NCI-H2196 treated with DMSO at 0.1 percent for 48 hours (cell line): ENCODE results near the gene TCTN1.
"Not testable (repeated sequence)": the region's sequence is repeated elsewhere in the genome, so short reads cannot be mapped to it uniquely, and the experiment has no call there.

Experiments used
- DNase-seq: peaks from one replicate; lab custom pipeline; 2025; ENCODE audit not compliant: unreplicated experiment; lab: John Stamatoyannopoulos, UW

The TCTN1 gene

GRCh38 chr12:110585231-110585799 is 28.6 kb upstream of the TCTN1 start:
- DNase-seq: no peak

- DNase-seq: not testable (repeated sequence)
Observed at GRCh38 chr12:110587102-110587501, 26.8 kb upstream of the TCTN1 start.

GRCh38 chr12:110590059-110590458 is 23.9 kb upstream of the TCTN1 start:
- no peak for DNase-seq

GRCh38 chr12:110590806-110591326 is 23.1 kb upstream of the TCTN1 start:
- no peak for DNase-seq

- no peak for DNase-seq
Observed at GRCh38 chr12:110591451-110592051, 22.4 kb upstream of the TCTN1 start.

- DNase-seq: no peak
Observed at GRCh38 chr12:110592078-110592477, 21.9 kb upstream of the TCTN1 start.

GRCh38 chr12:110592919-110593318 is 21.0 kb upstream of the TCTN1 start:
- not testable (repeated sequence) for DNase-seq

- no peak for DNase-seq
Observed at GRCh38 chr12:110597885-110598284, 16.0 kb upstream of the TCTN1 start.

- DNase-seq: no peak
Observed at GRCh38 chr12:110599334-110599733, 14.6 kb upstream of the TCTN1 start.

- peak; percentile 30 for DNase-seq
Observed at GRCh38 chr12:110600254-110600653, 13.7 kb upstream of the TCTN1 start.

- peak; percentile 47 for DNase-seq
Observed at GRCh38 chr12:110602085-110602814, 11.7 kb upstream of the TCTN1 start.

GRCh38 chr12:110606253-110606611 is 7.7 kb upstream of the TCTN1 start:
- no peak for DNase-seq

GRCh38 chr12:110613071-110613770 is 708 bp upstream of the TCTN1 start:
- DNase-seq: no peak

- DNase-seq: no peak
Observed at GRCh38 chr12:110615171-110615570, 1.2 kb downstream of the TCTN1 start.

GRCh38 chr12:110616471-110617115 is 2.7 kb downstream of the TCTN1 start:
- no peak for DNase-seq

GRCh38 chr12:110619534-110619953 is 5.6 kb downstream of the TCTN1 start:
- DNase-seq: no peak

- DNase-seq: no peak
Observed at GRCh38 chr12:110622582-110622981, 8.7 kb downstream of the TCTN1 start.

- DNase-seq: no peak
Observed at GRCh38 chr12:110627500-110628195, 13.7 kb downstream of the TCTN1 start.

- no peak for DNase-seq
Observed at GRCh38 chr12:110635055-110635454, 21.1 kb downstream of the TCTN1 start.

- no peak for DNase-seq
Observed at GRCh38 chr12:110636516-110636915, 22.6 kb downstream of the TCTN1 start.
